ENCODE data around the gene SLC8B1.

The SLC8B1 gene

GRCh38 chr12:113292091-113292490 is 42.8 kb downstream of the SLC8B1 start:
- DNase-seq: no peak

- DNase-seq: no peak
Measured at GRCh38 chr12:113291586-113291985, 43.3 kb downstream of the SLC8B1 start.

- DNase-seq: peak; percentile 84
Measured at GRCh38 chr12:113290506-113290905, 44.4 kb downstream of the SLC8B1 start.

- no peak for DNase-seq
Measured at GRCh38 chr12:113289361-113289760, 45.5 kb downstream of the SLC8B1 start.

GRCh38 chr12:113287899-113288282 is 47.0 kb downstream of the SLC8B1 start:
- no peak for DNase-seq

- DNase-seq: no peak
Measured at GRCh38 chr12:113287146-113287898, 47.6 kb downstream of the SLC8B1 start.

GRCh38 chr12:113286712-113287111 is 48.2 kb downstream of the SLC8B1 start:
- DNase-seq: no peak

- DNase-seq: no peak
Measured at GRCh38 chr12:113285679-113286610, 49.0 kb downstream of the SLC8B1 start.

GRCh38 chr12:113284751-113285150 is 50.2 kb downstream of the SLC8B1 start:
- DNase-seq: no peak

GRCh38 chr12:113278633-113279032 is 56.3 kb downstream of the SLC8B1 start:
- DNase-seq: no peak

GRCh38 chr12:113278141-113278540 is 56.8 kb downstream of the SLC8B1 start:
- no peak for DNase-seq

- DNase-seq: no peak
Measured at GRCh38 chr12:113277511-113277910, 57.4 kb downstream of the SLC8B1 start.

- DNase-seq: no peak
Measured at GRCh38 chr12:113276946-113277500, 57.9 kb downstream of the SLC8B1 start.

- no peak for DNase-seq
Measured at GRCh38 chr12:113276306-113276705, 58.6 kb downstream of the SLC8B1 start.

- DNase-seq: no peak
Measured at GRCh38 chr12:113274848-113275247, 60.1 kb downstream of the SLC8B1 start.

GRCh38 chr12:113273053-113273725 is 61.7 kb downstream of the SLC8B1 start:
- no peak for DNase-seq

- DNase-seq: no peak
Measured at GRCh38 chr12:113271853-113272561, 62.9 kb downstream of the SLC8B1 start.

GRCh38 chr12:113271466-113271852 is 63.5 kb downstream of the SLC8B1 start:
- DNase-seq: no peak

GRCh38 chr12:113270709-113271009 is 64.2 kb downstream of the SLC8B1 start:
- no peak for DNase-seq

- no peak for DNase-seq
Measured at GRCh38 chr12:113269257-113269943, 65.5 kb downstream of the SLC8B1 start.

GRCh38 chr12:113268621-113269020 is 66.3 kb downstream of the SLC8B1 start:
- no peak for DNase-seq

- DNase-seq: no peak
Measured at GRCh38 chr12:113268136-113268535, 66.8 kb downstream of the SLC8B1 start.

Measured in hematopoietic multipotent progenitor cell treated with erythropoietin and hydrocortisone succinate and interleukin-3 and kit ligand, for 8 days (in vitro differentiated cells).